ENCODE data around the gene NUBP2. TPM values are rescaled to one million over a fixed set of nuclear protein-coding genes. Genes with fewer than 3 reads are reported as not detected.

The NUBP2 gene
- total RNA-seq, 1 donor from 2014 or later: 59.2 TPM

DNA sequence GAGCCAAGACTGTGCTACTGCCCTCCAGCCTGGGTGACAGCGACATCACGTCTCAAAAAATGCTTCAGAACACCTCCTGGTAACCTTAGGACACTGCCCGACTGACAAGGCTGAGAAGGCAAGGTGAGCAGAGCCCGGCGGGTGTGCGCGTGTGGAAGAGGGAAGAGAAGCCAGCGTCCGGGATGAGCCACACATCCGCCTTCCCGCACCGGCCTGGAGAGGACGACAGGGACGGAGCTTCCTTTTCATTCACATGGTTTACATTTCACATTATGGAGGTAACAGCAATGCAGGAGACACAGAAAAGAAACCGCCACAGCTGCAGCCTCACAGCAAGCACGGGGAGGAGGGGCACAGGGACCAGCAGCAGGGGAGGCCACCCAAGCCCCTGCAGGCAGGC lies 27.3 kb downstream of the NUBP2 start:
- no peak for DNase-seq

DNA sequence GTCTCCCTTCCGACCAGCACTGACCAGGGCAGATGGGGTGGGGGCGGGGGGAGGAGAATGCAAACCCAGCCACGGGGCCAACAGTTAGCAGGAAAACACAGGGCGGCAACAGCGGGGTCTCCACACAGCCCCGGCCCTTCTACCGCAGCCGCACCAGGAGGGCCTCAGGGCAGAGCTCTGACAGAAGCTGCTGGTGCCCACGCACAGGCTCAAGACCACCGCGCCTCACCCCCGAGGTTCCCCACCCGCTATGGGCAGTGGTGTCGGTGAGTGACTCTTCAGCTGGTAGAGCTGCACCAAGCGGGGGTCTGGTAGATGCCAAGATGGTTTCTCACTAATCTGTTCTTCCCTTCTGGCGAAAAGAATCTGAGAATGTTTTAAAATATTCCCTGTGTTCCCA lies 27.8 kb downstream of the NUBP2 start:
- DNase-seq: no peak

DNA sequence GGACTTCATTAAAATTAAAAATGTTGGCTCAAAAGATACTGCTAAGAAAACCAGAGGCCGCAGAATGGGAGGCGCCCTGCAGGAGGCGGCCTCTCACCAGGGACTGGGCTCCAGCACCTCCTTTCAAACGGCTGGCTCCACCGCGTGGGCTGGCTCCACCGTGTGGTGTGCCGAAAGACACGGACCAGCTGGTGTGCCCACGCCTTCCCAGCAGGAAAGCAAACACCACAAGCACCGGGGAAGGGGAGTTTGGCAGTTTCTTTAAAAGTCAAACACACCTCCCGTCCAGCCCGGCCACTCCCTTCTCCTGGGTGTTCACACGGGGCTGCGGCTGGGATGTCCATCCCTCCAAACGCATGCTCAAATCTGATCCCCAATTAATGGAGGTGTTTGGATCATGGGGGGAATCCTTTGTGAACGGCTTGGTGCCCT lies 30.0 kb downstream of the NUBP2 start:
- DNase-seq: peak; percentile 92

DNA sequence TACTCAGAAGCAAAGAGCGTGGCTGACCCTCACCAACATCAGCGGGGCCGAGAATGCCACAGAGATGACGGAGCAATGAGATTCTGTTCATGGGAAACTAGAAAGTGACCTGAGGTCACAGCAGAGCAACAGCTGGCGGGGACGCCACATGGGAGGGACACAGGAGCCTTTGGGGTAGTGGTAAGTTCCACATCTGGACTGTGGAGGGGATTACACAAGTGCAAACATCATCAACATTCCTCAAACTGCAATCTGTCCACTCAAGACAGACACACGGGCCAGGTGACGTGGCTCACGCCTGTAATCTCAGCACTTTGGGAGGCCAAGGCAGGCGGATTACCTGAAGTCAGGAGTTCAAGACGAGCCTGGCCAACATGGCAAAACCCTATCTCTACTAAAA lies 32.7 kb downstream of the NUBP2 start:
- peak; percentile 64 for DNase-seq

DNA sequence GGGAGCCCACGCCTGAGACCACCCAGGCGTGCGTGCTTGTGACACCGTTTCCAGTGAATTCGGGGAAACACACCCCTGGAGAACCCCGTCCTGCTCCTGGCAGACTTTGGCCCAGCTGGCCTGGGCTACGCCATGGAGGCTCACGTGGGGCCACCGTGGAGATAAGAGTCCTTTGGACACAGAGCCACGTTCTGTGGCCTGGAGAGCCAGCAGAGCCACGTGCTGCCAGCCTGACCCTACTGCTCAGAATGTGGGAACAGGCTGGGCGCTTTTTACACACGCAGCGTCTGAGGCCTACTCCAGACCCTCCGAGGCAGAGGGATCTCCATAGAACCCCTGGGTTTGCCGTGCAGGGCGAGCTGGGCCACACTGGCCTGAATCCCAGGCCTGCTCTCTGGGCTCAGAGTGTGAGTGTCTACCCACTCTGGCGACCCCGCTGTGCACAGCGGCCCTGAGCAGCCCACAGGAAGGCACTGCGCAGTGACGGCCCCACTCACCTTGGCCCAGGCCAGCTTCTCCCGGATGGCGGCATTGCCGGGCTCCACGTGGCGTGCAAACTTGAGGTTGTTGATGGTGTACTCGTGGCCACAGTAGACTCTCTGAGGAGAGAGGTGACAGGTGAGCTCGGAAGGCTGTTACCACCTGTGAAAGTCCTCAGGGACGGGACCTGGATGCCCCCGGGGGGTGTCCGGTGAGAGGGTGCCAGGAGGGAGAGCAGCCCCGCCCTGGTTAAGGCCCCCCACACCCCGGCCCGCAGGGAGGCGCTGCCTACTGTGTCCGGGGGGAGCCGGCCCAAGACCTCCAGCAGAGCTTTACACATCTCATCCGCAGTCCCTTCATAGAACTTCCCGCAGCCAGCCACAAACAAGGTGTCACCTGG lies 33.9 kb downstream of the NUBP2 start:
- DNase-seq: no peak

DNA sequence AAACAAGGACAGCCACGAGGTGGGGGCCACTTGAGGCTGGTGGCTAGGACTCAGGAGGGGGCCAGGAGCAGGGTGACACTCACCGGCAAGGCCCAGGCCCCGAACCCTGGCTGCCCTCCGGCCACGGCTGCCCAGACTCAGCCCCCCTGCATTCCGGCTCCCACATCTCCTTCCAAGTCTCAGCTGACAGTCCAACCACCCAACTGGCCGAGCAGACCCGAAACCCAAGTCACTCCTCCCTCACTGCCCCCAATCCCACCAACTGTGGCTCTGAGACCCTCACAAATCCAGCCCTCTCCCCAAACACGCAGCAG lies 34.5 kb downstream of the NUBP2 start:
- DNase-seq: no peak

DNA sequence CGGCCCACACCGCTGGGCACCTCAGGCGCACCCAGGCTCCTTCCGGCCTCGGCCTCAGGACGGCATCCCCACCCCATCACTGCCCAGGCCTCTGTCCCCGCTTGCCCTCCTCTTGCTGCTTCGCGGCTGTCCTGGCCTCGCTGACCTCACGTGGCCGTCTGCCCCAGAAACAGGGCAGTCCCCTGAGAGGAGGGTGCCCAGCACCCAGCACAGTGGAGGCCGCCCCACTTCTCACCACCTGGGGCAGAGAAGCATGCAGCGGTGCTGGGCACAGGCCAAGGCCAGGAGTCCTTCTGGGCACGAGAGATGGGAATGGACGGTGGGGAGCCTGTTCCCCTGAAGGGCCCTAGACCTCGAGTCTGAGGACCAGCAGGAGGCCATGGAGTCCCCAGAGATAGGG lies 35.0 kb downstream of the NUBP2 start:
- no peak for DNase-seq

DNA sequence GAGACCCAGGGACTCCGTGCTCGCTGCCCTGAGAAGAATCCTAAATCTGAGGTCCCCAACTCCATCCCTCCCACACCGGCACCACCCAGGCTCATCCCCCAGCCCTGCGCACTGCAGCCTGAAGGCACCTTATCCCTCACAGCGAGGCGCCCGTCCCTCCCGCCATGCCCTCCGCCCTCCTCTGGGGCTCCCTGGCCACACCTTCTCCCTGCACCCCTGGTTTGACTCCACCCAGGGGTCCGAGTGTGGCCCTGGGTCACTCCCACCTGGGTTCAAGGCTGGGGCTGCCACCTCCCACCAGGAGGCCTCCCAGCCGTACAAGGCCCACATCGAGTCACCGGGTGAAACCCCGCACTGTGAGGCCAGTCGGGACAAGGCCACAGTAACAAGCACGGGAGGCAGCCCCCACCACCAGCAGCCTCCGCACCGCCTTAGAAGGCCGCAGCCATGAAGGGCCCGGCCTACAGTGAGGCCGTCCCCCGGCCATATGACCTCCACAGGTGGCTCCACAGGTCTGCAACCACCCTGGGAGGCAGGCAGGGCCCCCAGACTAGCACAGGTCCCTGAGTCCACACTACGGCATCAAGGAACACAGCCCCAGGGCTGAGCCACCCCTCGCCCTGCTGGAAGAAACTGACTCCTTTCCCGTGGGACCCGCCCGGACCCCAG lies 35.6 kb downstream of the NUBP2 start:
- no peak for DNase-seq

DNA sequence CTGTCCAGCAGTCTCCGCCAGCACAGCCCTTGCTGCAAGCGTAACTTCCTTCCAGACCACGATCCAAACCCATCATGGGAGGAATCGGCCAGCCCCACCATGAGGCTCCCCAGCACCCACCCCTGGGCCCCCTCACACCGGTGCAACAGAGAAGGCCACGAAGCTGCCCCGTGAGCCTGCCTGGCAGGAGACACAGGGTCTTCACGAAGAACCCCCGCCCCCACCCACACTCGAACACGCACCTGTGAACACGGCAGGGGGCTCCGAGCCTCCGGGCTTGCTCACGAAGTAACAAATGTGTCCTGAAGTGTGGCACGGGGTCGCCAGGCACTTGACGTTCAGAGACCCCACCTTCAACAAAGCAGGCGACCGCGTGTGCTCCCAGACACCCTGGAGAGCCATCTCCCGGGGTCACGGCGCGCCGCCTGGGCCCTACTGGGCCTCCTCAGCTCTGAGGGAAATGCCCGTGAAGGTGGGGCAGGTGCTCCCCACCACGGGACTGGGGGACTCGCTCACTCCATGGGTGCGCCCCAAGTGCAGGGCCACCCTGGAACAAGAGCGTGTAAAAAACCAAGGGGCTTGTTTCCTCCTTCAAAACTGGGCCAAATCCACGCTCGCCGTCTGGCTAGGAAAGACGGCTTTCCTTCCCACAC lies 36.2 kb downstream of the NUBP2 start:
- no peak for DNase-seq

DNA sequence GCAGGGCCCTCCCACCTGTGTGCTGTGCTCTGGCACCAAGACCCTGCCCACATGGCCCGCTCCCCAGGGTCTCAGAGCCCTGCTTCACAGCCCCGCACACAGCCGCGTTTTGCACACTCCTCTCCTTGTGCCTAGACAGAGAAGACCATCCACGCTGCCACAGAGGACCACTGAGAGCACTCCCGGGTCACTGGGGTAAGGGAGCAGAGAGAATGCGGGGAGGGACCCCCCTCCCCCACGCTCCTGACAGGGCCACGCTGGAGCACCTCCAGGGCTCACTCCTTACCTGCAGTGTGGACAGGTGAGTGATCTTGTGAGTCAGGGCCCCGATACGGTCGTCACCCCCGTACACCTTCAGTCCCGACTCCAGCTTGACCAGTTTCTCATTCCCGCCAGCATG lies 36.9 kb downstream of the NUBP2 start:
- DNase-seq: no peak

DNA sequence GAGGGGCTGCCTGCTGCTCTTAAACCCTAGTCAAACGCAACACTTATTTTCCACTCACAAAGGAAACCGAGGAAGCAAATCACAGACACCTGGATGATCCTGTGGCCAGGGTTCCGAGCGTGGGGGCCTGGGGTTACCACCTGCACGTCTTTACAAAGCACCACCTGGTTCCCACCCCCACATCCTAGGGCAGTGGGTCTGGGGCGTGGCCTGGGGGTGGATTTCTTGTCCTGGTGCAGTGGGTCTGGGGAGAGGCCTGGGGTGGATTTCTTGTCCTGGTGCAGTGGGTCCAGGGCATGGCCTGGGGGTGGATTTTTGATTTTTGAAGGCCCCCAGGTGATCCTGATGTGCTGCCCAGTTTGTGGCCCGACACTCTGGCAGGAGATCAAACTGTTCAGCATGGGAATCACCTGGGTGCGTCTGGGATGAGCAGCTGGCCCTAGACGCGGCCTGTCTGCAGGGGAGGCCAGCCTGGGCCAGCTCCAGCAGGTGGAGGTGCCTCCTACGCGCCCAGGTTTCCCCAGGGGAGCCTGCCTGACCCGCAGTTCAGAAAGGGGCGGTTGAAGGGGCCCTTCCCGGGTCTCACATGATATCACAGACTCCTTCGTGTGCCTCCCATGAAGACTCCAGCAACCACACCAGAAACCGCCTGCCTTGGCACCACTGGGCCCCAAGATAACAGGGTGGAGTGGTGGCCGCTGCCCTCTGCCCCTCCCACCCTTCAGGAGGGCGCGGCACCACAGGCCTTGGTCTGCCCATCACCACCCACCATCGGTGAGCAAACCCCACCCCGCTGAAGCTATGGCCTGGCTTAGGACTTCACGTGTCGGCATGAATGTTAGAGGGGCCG lies 37.6 kb downstream of the NUBP2 start:
- peak; percentile 2 for DNase-seq

DNA sequence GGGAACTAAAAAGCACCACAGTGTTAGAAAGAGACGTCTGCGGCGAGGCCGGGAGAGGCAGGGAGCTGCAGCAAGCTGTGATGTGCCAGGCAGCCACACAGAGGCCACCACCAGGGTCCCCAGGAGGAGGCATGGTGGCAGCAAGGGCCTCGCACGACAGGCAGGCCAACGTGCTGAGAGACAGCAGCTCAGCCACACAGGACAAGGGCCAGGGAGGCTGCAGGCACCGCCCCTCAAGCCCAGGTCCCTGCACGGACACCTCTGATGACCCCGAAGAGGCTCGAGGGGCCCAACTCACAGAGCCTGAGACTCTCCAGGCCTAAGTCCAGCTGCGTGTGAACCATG lies 38.2 kb downstream of the NUBP2 start:
- no peak for DNase-seq

DNA sequence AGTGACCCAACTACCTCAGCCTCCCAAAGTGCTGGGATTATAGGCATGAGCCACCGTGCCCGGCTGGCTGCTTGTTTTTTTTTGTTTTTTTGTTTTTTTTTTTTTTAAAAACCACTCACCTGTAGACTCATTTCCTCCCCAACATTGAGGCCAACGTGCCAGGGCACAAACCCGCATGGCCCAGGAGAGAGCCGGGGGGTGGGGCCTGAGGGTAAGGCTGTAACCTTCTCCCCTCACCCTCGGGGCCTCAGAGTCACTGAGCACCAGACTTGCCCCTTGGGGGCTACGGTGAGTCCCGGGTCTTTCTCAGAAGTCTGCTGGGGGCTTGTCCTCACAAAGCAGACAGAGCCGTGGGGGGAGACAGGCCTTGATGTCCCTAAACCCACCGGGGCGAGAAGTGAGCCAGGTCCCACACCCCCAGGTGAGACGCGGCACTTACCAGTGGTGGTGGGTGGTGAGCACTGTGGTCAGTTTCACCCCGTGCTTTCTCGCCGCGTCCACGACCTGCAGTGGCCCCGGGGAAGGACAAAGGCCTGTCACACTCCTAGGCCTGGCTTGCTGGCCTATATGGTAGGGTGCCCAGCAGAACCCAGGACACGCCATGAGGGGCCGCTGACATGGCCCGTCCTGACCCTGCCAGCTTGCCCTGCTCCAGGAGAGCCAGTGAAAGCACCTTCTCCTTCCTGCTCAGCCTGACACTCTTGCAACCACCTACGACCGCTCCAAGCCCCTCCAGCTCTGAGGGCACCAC lies 39.3 kb downstream of the NUBP2 start:
- DNase-seq: no peak

DNA sequence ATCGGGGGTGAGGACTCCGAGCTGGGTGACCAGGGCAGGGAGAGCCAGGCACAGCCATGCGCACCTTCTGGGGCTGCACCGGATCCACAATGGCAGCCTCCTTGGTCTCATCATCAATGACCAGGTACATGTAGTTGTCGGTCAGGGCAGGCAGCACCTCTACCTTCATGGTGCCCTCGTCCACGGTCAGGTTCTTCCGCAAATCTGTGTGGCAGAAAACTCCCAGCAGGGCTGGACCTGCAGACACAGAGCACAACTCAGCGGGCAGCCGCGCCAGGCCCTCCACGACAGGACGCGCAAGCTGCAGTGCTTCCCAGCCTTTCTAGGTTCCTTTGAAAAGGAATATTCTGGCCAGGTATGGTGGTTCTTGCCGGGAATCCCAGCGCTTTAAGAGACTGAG lies 40.0 kb downstream of the NUBP2 start:
- DNase-seq: no peak

DNA sequence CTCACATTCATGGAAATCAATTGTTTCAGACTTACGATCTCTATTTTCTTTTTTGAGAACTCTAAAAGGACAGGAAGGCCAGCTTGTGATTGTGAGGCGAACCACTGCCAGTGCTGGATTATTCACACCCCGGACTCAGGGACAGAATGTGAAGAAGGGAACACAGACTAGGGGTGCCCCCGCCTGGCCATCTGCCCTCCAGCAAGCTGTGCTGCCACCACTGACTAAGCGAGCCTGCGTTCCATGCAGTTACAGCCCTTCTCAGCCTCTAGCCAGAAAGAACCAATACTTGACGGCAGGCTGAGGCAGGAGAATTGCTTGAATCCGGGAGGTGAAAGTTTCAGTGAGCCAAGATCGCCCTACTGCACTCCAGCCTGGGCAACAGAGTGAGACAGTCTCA lies 41.1 kb downstream of the NUBP2 start:
- DNase-seq: peak; percentile 73

DNA sequence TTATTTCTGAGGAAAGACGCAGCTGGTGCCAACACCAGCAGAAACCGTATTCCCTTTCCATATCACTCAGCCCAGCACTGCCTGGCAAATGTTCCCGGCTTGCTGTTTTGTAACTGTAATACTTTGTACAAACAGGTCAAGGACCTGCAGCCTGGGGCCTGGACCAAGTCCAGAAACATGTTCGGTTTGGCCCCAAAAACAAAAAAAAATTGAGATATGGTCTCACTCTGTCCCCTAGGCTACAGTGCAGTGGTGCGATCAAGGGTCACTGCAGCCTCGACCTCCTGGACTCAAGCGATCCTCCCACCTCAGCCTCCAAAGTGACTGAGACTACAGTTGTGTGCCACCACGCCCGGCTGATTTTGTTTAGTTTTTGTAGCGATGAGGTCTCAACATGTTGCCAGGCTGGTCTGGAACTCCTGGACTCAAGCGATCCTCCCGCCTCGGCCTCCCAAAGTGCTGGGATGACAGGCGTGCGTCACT lies 42.7 kb downstream of the NUBP2 start:
- no peak for DNase-seq

DNA sequence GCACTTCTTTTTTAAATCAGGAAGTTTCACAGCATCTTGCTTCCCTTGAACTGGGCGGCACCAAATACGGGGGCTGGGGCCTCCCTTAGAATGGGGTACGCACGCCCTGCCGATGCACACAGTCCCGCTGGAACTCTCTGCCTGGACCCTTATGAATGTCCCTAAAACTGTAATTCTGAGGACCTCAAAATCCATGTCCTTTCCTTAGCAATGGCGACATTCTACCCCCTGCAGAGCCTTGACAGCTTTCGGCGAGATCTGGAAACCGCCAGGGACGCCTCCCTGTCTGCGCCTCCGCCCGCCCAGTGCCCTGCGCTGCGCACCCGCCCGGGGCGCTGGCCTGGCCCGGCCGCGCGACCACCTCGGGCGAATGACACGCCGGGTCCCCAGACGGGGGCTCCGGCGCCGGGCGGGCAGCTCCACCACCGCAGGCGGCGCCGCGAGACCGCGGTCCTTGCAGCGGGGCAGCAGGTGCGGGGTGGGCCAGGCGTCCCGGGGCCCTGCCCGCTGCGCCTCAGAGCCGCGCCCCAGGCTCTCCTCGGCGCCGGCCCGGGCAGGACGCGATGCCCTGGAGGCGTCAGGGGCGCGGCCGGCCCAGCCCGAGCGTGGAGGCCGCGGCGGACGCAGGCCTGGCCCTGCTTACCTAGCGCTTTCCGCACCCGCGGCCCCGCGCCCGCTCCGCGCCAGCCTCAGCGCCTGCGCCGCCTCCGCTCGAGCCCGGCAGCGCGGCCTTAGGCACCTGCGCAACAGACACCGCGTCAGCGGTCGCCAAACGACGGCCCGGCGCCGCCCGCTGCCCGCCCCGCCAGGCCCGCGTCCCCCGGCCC lies 43.3 kb downstream of the NUBP2 start:
- no peak for DNase-seq

DNA sequence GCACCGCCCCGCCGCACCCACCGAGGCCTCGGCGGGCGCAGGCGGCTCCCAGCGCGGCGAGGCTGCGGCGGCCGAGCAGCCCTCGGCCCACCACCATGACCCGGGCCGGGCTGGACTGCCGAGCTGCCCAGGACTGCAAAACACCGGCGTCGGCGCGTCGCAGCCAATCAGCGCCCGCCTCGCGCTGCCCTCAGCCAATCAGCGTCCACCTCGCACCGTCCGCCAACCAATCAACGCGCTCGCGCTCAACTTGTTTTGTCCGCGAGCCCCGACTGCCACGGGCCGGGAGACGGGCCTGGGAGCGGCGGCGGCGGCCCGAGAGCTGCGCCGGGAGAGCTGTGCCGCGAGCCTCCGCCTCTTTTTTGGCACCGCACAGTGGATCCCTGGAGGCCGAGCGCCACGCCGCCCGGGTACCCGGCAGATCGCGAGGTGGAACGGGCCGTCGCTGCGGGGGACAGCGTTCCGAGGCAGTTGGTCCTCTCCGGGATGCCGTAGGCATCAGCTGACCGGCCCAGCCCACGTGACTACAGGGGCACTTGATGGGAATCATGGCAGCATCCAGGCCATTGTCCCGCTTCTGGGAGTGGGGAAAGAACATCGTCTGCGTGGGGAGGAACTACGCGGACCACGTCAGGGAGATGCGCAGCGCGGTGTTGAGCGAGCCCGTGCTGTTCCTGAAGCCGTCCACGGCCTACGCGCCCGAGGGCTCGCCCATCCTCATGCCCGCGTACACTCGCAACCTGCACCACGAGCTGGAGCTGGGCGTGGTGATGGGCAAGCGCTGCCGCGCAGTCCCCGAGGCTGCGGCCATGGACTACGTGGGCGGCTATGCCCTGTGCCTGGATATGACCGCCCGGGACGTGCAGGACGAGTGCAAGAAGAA lies 44.2 kb downstream of the NUBP2 start, which contains the start of the genes FAHD1 and HAGH:
TSS of gene FAHD1 (plus strand) at position 516 of the 883 bp plus-strand sequence. CDS start at position 549, 33 bp downstream.
TSS of gene HAGH (minus strand) at position 135 of the 883 bp plus-strand sequence. CDS start at position 97, 38 bp downstream.
- peak; percentile 97 for DNase-seq

DNA sequence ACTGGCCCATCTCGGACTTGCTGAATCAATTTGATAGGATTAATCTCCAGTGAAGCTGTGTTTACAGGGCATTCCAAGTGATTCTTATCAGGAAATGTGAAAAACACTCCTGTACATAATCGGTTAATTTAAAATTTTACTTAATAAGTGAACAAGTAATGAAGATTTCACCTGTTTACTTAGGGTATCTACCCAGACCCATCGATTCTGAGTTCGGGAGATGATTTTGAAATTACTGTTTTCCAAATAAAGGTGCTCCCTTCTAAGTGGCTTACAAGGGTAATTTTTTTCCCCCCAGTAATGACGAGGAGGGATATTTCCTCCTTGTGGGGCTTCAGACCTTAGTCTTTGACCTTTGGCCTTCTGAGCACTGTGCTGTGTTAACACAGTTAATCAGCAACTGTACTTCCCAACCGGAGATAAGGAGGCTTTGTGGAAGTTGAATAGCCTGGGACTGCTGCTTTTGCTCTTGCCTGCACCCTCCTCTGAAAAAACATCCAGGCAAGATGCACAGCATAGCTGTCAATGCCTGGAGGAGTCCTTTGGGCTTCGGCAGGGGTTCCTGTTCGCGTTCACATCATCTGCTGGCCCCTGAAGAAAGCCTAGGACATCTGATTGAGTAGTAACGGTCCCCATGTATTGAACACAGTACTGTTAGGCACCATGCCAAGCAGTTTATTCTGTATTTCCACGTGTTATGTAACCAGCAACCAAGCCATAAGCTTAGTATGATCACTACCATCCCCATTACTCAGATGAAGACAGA lies 46.1 kb downstream of the NUBP2 start:
- no peak for DNase-seq
